OCI-LY1 (cell line): Measurements from ENCODE around the gene MRRF.
A peak's percentile ranks its signal among the peaks of the same experiment; 100 is the strongest.

Experiments
- H2AFZ ChIP-seq: fragments of 200-600 bp; sonication (generic), shearing (Covaris generic); 2 replicates; pipeline ENCODE4 v1.6.0; 2014; ENCODE audit warnings: antibody characterized with exemption, mild to moderate bottlenecking, low read length
- H3F3A ChIP-seq: fragments of 200-600 bp; sonication (generic), shearing (Covaris generic); 2 replicates; pipeline ENCODE4 v1.6.0; 2014; ENCODE audit warnings: mild to moderate bottlenecking, antibody characterized with exemption, low read length, moderate library complexity; ENCODE audit not compliant: insufficient read depth
- H3K27ac ChIP-seq: fragments of 200-600 bp; sonication (generic); 2 replicates; pipeline ENCODE4 v1.5.1; 2014; ENCODE audit warnings: low read length, mixed run types, mild to moderate bottlenecking, low read depth; ENCODE audit not compliant: poor library complexity, severe bottlenecking
- H3K27me3 ChIP-seq: fragments of 200-600 bp; sonication (generic); 2 replicates; pipeline ENCODE4 v1.6.0; 2014; ENCODE audit warnings: antibody characterized with exemption, mild to moderate bottlenecking, low read length, moderate library complexity; ENCODE audit not compliant: insufficient read depth
- H3K36me3 ChIP-seq: fragments of 200-600 bp; sonication (generic); 2 replicates; pipeline ENCODE4 v1.6.1; 2014; ENCODE audit warnings: mild to moderate bottlenecking, antibody characterized with exemption, low read length, moderate library complexity, mixed read lengths; ENCODE audit not compliant: insufficient read depth
- H3K4me1 ChIP-seq: fragments of 200-600 bp; sonication (generic); 2 replicates; pipeline ENCODE4 v1.5.1; 2014; ENCODE audit warnings: mild to moderate bottlenecking, low read length, moderate library complexity; ENCODE audit not compliant: insufficient read depth, severe bottlenecking
- H3K4me2 ChIP-seq: fragments of 200-600 bp; sonication (generic), shearing (Covaris generic); 2 replicates; pipeline ENCODE4 v1.6.1; 2014; ENCODE audit warnings: low read length
- H3K4me3 ChIP-seq: fragments of 200-600 bp; sonication (generic); 2 replicates; pipeline ENCODE4 v1.5.1; 2014; ENCODE audit warnings: low read length, low read depth, mild to moderate bottlenecking, mixed read lengths; ENCODE audit not compliant: poor library complexity, severe bottlenecking
- H3K79me2 ChIP-seq: fragments of 200-600 bp; shearing (Covaris generic); 2 replicates; pipeline ENCODE4 v1.6.1; 2016; ENCODE audit warnings: mixed run types, low read length, mixed read lengths; ENCODE audit not compliant: insufficient read depth
- H3K9ac ChIP-seq: fragments of 200-600 bp; sonication (generic), shearing (Covaris generic); 2 replicates; pipeline ENCODE4 v1.6.1; 2014; ENCODE audit warnings: mild to moderate bottlenecking, low read length, mixed read lengths
- H3K9me2 ChIP-seq: fragments of 200-600 bp; sonication (generic), shearing (Covaris generic); 2 replicates; pipeline ENCODE4 v1.6.1; 2014; ENCODE audit warnings: low read depth, mild to moderate bottlenecking, low read length, mixed read lengths
- H3K9me3 ChIP-seq: fragments of 200-600 bp; shearing (Covaris generic); 2 replicates; pipeline ENCODE4 v1.6.1; 2014; ENCODE audit warnings: low read length, mixed read lengths
- H4K20me1 ChIP-seq: fragments of 200-600 bp; sonication (generic), shearing (Covaris generic); 2 replicates; pipeline ENCODE4 v1.6.0; 2016; ENCODE audit warnings: mild to moderate bottlenecking, low read length; ENCODE audit not compliant: insufficient read depth
- CTCF ChIP-seq: fragments of 200-600 bp; sonication (generic), shearing (Covaris generic); IDR thresholded peaks from 2 replicates; pipeline ENCODE4 v1.5.1; 2017; ENCODE audit warnings: mild to moderate bottlenecking, antibody characterized with exemption, low read length, moderate library complexity, mixed read lengths
- EZH2 ChIP-seq: fragments of 200-600 bp; sonication (generic), shearing (Covaris generic); IDR thresholded peaks from 2 replicates; pipeline ENCODE4 v1.8.0; 2017; ENCODE audit warnings: borderline replicate concordance, mixed run types, mild to moderate bottlenecking, antibody characterized with exemption, low read length, moderate library complexity, mixed read lengths

MRRF gene

GRCh38 chr9:122277285-122277897 lies 12.7 kb downstream of the MRRF start:
- Histone ChIP-seq H3K4me1 (no peaks in the 10 kb centered on the region), H3K4me3 (no peak overlapping the region), H3K9me3 (peaks cover 11% of the 10 kb centered on the region; the same call in 1 of the 2 replicates), H3K4me2 (no peak overlapping the region), H3F3A (no peaks in the 10 kb centered on the region), H3K27me3 (no peaks in the 10 kb centered on the region), H2AFZ (no peak overlapping the region), H3K36me3 (peaks cover 91% of the 10 kb centered on the region), H3K9ac (no peak overlapping the region), H3K9me2 (no peaks in the 10 kb centered on the region), H4K20me1 (no peaks in the 10 kb centered on the region), H3K27ac (no peak overlapping the region), H3K79me2 (peaks cover 59% of the 10 kb centered on the region)
- TF ChIP-seq EZH2 (no peak), CTCF (no peak)

- Histone ChIP-seq H3K4me2 (no peak overlapping the region), H3K9me2 (no peaks in the 10 kb centered on the region), H3K4me3 (no peak overlapping the region), H3K9me3 (peaks cover 3% of the 10 kb centered on the region; the same call in 1 of the 2 replicates), H3K27ac (no peak overlapping the region), H3K79me2 (peaks cover 35% of the 10 kb centered on the region), H3F3A (no peaks in the 10 kb centered on the region), H3K9ac (no peak overlapping the region), H4K20me1 (no peaks in the 10 kb centered on the region), H3K36me3 (peaks cover 87% of the 10 kb centered on the region), H2AFZ (no peak overlapping the region), H3K27me3 (no peaks in the 10 kb centered on the region), H3K4me1 (no peaks in the 10 kb centered on the region)
- TF ChIP-seq EZH2 (no peak), CTCF (no peak)
Measured at GRCh38 chr9:122281368-122281767, 16.7 kb downstream of the MRRF start.

- Histone ChIP-seq H3K9me3 (no peaks in the 10 kb centered on the region), H2AFZ (no peak overlapping the region), H3K27me3 (no peaks in the 10 kb centered on the region), H3K4me3 (no peak overlapping the region), H3K4me2 (no peak overlapping the region), H3K79me2 (no peaks in the 10 kb centered on the region), H3K9ac (no peak overlapping the region), H4K20me1 (no peaks in the 10 kb centered on the region), H3K36me3 (peaks cover 80% of the 10 kb centered on the region), H3K9me2 (no peaks in the 10 kb centered on the region), H3K27ac (peak overlapping the region; percentile 3), H3K4me1 (peaks cover 9% of the 10 kb centered on the region), H3F3A (no peaks in the 10 kb centered on the region)
- no peak for TF ChIP-seq CTCF
- no peak for TF ChIP-seq EZH2
Measured at GRCh38 chr9:122286764-122287163, 22.1 kb downstream of the MRRF start.
